HepG2 (cell line): Measurements from ENCODE around the gene GADD45B. TPM values are rescaled to one million over a fixed set of nuclear protein-coding genes. Genes with fewer than 3 reads are reported as not detected.

ENCODE experiments used
- ATF7 ChIP-seq, 2 experiments: fragments of 450-650 bp in 1 of 2; sonication (generic) in 1 of 2; formaldehyde crosslinking in 1 of 2; IDR thresholded peaks; 2 replicates each; pipeline versions ENCODE4 v1.4.0 to v1.6.1; 2016 to 2020; ENCODE audit warnings: antibody characterized with exemption in 1 of 2, mild to moderate bottlenecking in 1 of 2, missing genetic modification reagents in 1 of 2
- CREBL2 ChIP-seq: sonication (generic); formaldehyde crosslinking; IDR thresholded peaks from 2 replicates; pipeline ENCODE4 v1.8.1; 2023; ENCODE audit warnings: missing genetic modification reagents, mild to moderate bottlenecking, borderline replicate concordance
- DMAP1 ChIP-seq: IDR thresholded peaks from 2 replicates; pipeline ENCODE4 v1.6.1; 2016
- DR1 ChIP-seq: sonication (generic); formaldehyde crosslinking; IDR thresholded peaks from 2 replicates; pipeline ENCODE4 v1.8.0; 2021; ENCODE audit warnings: mild to moderate bottlenecking, missing genetic modification reagents, inconsistent platforms
- E2F5 ChIP-seq: sonication (generic); formaldehyde crosslinking; conservative IDR thresholded peaks from 2 replicates; pipeline ENCODE4 v1.4.0; 2020; ENCODE audit warnings: missing genetic modification reagents
- ELF4 ChIP-seq: sonication (generic); formaldehyde crosslinking; IDR thresholded peaks from 2 replicates; pipeline ENCODE4 v1.5.0; 2020; ENCODE audit warnings: missing genetic modification reagents, mild to moderate bottlenecking, moderate library complexity, borderline replicate concordance
- MAZ ChIP-seq, 2 experiments: sonication (generic) in 1 of 2; formaldehyde crosslinking in 1 of 2; IDR thresholded peaks; 2 replicates each; pipeline versions ENCODE4 v1.5.0 to v1.6.1; 2012 to 2020; ENCODE audit warnings: low read depth in 2 of 2, mild to moderate bottlenecking in 2 of 2, borderline replicate concordance in 1 of 2, improper control_type of control experiment in 1 of 2, low read length in 1 of 2, missing genetic modification reagents in 1 of 2, moderate library complexity in 1 of 2
- PAF1 ChIP-seq: IDR thresholded peaks from 2 replicates; pipeline ENCODE4 v1.6.1; 2016; ENCODE audit warnings: missing genetic modification reagents, missing compliant biosample characterization
- POLR2AphosphoS2 ChIP-seq: IDR thresholded peaks from 2 replicates; pipeline ENCODE4 v1.6.1; 2011; ENCODE audit warnings: low read depth, low read length, improper control_type of control experiment
- RFX5 ChIP-seq: IDR thresholded peaks from 2 replicates; pipeline ENCODE4 v1.6.1; 2011; ENCODE audit warnings: low read depth, low read length, improper control_type of control experiment
- SNAPC2 ChIP-seq: sonication (generic); formaldehyde crosslinking; IDR thresholded peaks from 2 replicates; pipeline ENCODE4 v1.8.1; 2022; ENCODE audit warnings: mild to moderate bottlenecking, missing genetic modification reagents
- XRCC5 ChIP-seq: fragments of 200-400 bp; formaldehyde crosslinking; optimal IDR thresholded peaks from 2 replicates; pipeline ENCODE3; 2017; ENCODE audit warnings: mild to moderate bottlenecking, low read length
- ZFP41 ChIP-seq: sonication (generic); formaldehyde crosslinking; IDR thresholded peaks from 2 replicates; pipeline ENCODE4 v1.4.0; 2020; ENCODE audit warnings: mild to moderate bottlenecking, missing genetic modification reagents, borderline replicate concordance
- ZFP82 ChIP-seq: sonication (generic); formaldehyde crosslinking; IDR thresholded peaks from 2 replicates; pipeline ENCODE4 v1.5.1; 2020; ENCODE audit warnings: mild to moderate bottlenecking, missing genetic modification reagents, borderline replicate concordance
- ZFX ChIP-seq: sonication (generic); formaldehyde crosslinking; IDR thresholded peaks from 2 replicates; pipeline ENCODE4 v1.4.0; 2020; ENCODE audit warnings: mild to moderate bottlenecking, low read depth, missing genetic modification reagents, moderate library complexity
- ZMYM3 ChIP-seq: sonication (generic); formaldehyde crosslinking; IDR thresholded peaks from 2 replicates; pipeline ENCODE4 v1.5.1; 2020; ENCODE audit warnings: mild to moderate bottlenecking, missing genetic modification reagents
- ZNF124 ChIP-seq: sonication (generic); formaldehyde crosslinking; IDR thresholded peaks from 2 replicates; pipeline ENCODE4 v1.4.0; 2020; ENCODE audit warnings: missing genetic modification reagents
- ZNF337 ChIP-seq: sonication (generic); formaldehyde crosslinking; IDR thresholded peaks from 2 replicates; pipeline ENCODE4 v1.5.1; 2020; ENCODE audit warnings: missing genetic modification reagents, low read depth, mild to moderate bottlenecking, borderline replicate concordance
- ZNF383 ChIP-seq: sonication (generic); formaldehyde crosslinking; IDR thresholded peaks from 2 replicates; pipeline ENCODE4 v1.4.0; 2020; ENCODE audit warnings: missing genetic modification reagents, mild to moderate bottlenecking, borderline replicate concordance
- ZNF432 ChIP-seq: sonication (generic); formaldehyde crosslinking; IDR thresholded peaks from 2 replicates; pipeline ENCODE4 v1.5.0; 2020; ENCODE audit warnings: missing genetic modification reagents, mild to moderate bottlenecking, borderline replicate concordance
- ZNF501 ChIP-seq: sonication (generic); formaldehyde crosslinking; IDR thresholded peaks from 2 replicates; pipeline ENCODE4 v1.5.1; 2020; ENCODE audit warnings: mild to moderate bottlenecking, moderate library complexity, missing genetic modification reagents
- ZNF556 ChIP-seq: sonication (generic); formaldehyde crosslinking; IDR thresholded peaks from 2 replicates; pipeline ENCODE4 v1.4.0; 2020; ENCODE audit warnings: mild to moderate bottlenecking, missing genetic modification reagents, borderline replicate concordance
- ZNF558 ChIP-seq: sonication (generic); formaldehyde crosslinking; IDR thresholded peaks from 2 replicates; pipeline ENCODE4 v1.9.0; 2022; ENCODE audit warnings: mild to moderate bottlenecking, missing genetic modification reagents, borderline replicate concordance
- ZNF562 ChIP-seq: sonication (generic); formaldehyde crosslinking; IDR thresholded peaks from 2 replicates; pipeline ENCODE4 v1.8.0; 2022; ENCODE audit warnings: missing genetic modification reagents, borderline replicate concordance
- ZNF709 ChIP-seq: sonication (generic); formaldehyde crosslinking; IDR thresholded peaks from 2 replicates; pipeline ENCODE4 v1.5.0; 2020; ENCODE audit warnings: mild to moderate bottlenecking, missing genetic modification reagents
- ZNF775 ChIP-seq: sonication (generic); formaldehyde crosslinking; IDR thresholded peaks from 2 replicates; pipeline ENCODE4 v1.4.0; 2020; ENCODE audit warnings: missing genetic modification reagents, mild to moderate bottlenecking, moderate library complexity, borderline replicate concordance
- ZSCAN9 ChIP-seq: IDR thresholded peaks from 2 replicates; pipeline ENCODE4 v1.6.1; 2016; ENCODE audit warnings: borderline replicate concordance
- polyA plus RNA-seq, 8 experiments: library from polyadenylated mRNA; depleted of rRNA in 3 of 8; stranded (reverse) in 7 of 8; unstranded in 1 of 8; fragments of >200 nt; fragmentation: Illumina TruSeq in 4 of 8; extraction: Trizol in 4 of 8; gene quantifications; 2 replicates each; pipeline versions ENCODE4 v1.2.1 to v1.2.3, GENCODE V29; 2011 to 2016; ENCODE audit warnings: low read depth in 4 of 8, missing spikeins in 1 of 8, mixed read lengths in 1 of 8; ENCODE audit not compliant: insufficient read depth in 1 of 8
- total RNA-seq, 5 experiments: library from RNA; depleted of rRNA; stranded (reverse); fragments of >200 nt; fragmentation: Illumina TruSeq; extraction: Trizol; gene quantifications; 2 replicates each; pipeline ENCODE4 v1.2.3, GENCODE V29; 2016; ENCODE audit warnings: low read depth in 1 of 5
- TF ChIP-seq, protein P1 (sequence below): conservative IDR thresholded peaks from 2 replicates; pipeline ENCODE4 v1.6.1; 2018; ENCODE audit warnings: missing genetic modification reagents

GADD45B gene
- total and polyA plus RNA-seq, 2 of the 13 experiments (the other 11 are each of a cell fraction or from before 2014, with no cell fraction given): 4.6 to 34.1 TPM

- TF ChIP-seq ZNF558 (peak; percentile 62; the same call in 1 of the 2 replicates), ZFX (CRISPR knock-in tag) (peak; percentile 33; the same call in 1 of the 2 replicates), ZNF124 (CRISPR knock-in tag) (peak; percentile 65; the same call in 1 of the 2 replicates), PAF1 (CRISPR knock-in tag) (no peak), POLR2AphosphoS2 (no peak), XRCC5 (peak; percentile 100), ZSCAN9 (CRISPR knock-in tag) (peak; percentile 85), ZNF562 (CRISPR knock-in tag) (no peak), ZNF709 (CRISPR knock-in tag) (no peak), ZFP82 (CRISPR knock-in tag) (peak; percentile 81; the same call in 1 of the 2 replicates), ZNF432 (no peak), RFX5 (peak; percentile 74), ATF7 (IDR thresholded peaks at IDR 0.05) (no peak), ATF7 (CRISPR knock-in tag; IDR thresholded peaks at IDR 0.05) (peak; percentile 56; the same call in 1 of the 2 replicates), ZNF501 (CRISPR knock-in tag) (peak; percentile 92), ZNF383 (CRISPR knock-in tag) (no peak), ZNF337 (CRISPR knock-in tag) (no peak), ZNF775 (CRISPR knock-in tag) (peak; percentile 83; the same call in 1 of the 2 replicates), MAZ (IDR thresholded peaks at IDR 0.05; ENCODE audit: borderline replicate concordance, low read depth, low read length) (peak; percentile 90; the same call in 1 of the 2 replicates), MAZ (CRISPR knock-in tag; IDR thresholded peaks at IDR 0.05; ENCODE audit: low read depth) (peak; percentile 62; the same call in 1 of the 2 replicates), ZFP41 (CRISPR knock-in tag) (peak; percentile 47; the same call in 1 of the 2 replicates), ZNF556 (CRISPR knock-in tag) (peak; percentile 90; the same call in 1 of the 2 replicates), DR1 (CRISPR knock-in tag) (peak; percentile 50; the same call in 1 of the 2 replicates), SNAPC2 (CRISPR knock-in tag) (0 out of 2 replicates have a peak, but pooled peaks have one; percentile 70), ZMYM3 (CRISPR knock-in tag) (peak; percentile 93), DMAP1 (CRISPR knock-in tag) (peak; percentile 92), E2F5 (CRISPR knock-in tag) (no peak; the same call in 1 of the 2 replicates), CREBL2 (CRISPR knock-in tag) (no peak), ELF4 (CRISPR knock-in tag) (peak; percentile 95)
- TF ChIP-seq, protein P1, sequence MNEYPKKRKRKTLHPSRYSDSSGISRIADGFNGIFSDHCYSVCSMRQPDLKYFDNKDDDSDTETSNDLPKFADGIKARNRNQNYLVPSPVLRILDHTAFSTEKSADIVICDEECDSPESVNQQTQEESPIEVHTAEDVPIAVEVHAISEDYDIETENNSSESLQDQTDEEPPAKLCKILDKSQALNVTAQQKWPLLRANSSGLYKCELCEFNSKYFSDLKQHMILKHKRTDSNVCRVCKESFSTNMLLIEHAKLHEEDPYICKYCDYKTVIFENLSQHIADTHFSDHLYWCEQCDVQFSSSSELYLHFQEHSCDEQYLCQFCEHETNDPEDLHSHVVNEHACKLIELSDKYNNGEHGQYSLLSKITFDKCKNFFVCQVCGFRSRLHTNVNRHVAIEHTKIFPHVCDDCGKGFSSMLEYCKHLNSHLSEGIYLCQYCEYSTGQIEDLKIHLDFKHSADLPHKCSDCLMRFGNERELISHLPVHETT: no peak
These were observed 13.1 kb upstream of the GADD45B start (continued) for GRCh38 chr19:2462635-2463421.
